ENCODE results near the gene MEIKIN. TPM values are rescaled to one million over a fixed set of nuclear protein-coding genes. Genes with fewer than 3 reads are reported as not detected.

Gene MEIKIN
- total and polyA plus RNA-seq, 2 of the 8 experiments (the other 6 are each of a cell fraction or from before 2014, with no cell fraction given) = not detected

DNA sequence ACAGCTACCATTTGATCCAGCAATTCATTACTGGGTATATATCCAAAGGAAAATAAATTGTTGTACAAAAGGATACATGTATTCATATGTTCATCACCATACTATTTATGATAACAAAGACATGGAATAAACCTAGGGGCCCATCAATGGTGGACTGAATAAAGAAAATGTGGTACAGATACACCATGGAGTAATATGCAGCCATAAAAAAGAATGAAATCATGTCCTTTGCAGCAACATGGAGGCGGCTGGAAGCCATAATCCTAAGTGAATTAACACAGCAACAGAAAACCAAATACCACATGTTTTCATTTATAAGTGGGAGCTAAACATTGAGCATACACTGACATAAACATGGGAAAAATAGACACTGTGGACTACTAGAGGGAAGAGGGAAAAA, 185.8 kb downstream of the MEIKIN start (continued):
- TF ChIP-seq GTF2F1 (IDR thresholded peaks at IDR 0.05; ENCODE audit: borderline replicate concordance, low read depth, low read length) (no peak), SP2 (IDR thresholded peaks at IDR 0.05; ENCODE audit: low read length) (no peak)
